GM19023 (cell line): ENCODE measurements around the gene GSAP.

ENCODE experiments used
- ATAC-seq: cut with Tn5 transposase; IDR thresholded peaks from one replicate; pipeline ENCODE4 v1.9.1; 2021; ENCODE audit warnings: mild to moderate bottlenecking, moderate library complexity; ENCODE audit not compliant: unreplicated experiment

The GSAP gene

GRCh38 chr7:77329466-77330168 is 86.5 kb downstream of the GSAP start:
- no peak for ATAC-seq

GRCh38 chr7:77328669-77329068 is 87.5 kb downstream of the GSAP start:
- ATAC-seq, result no peak

GRCh38 chr7:77327932-77328628 is 88.1 kb downstream of the GSAP start:
- ATAC-seq, result no peak

GRCh38 chr7:77327067-77327931 is 88.8 kb downstream of the GSAP start:
- no peak for ATAC-seq

- no peak for ATAC-seq
Measured at GRCh38 chr7:77326131-77326530, 90.0 kb downstream of the GSAP start.

GRCh38 chr7:77321300-77321699 is 94.8 kb downstream of the GSAP start:
- ATAC-seq, result no peak

- ATAC-seq, result no peak
Measured at GRCh38 chr7:77320714-77321113, 95.4 kb downstream of the GSAP start.

- ATAC-seq, result no peak
Measured at GRCh38 chr7:77320137-77320536, 96.0 kb downstream of the GSAP start.

- ATAC-seq, result no peak
Measured at GRCh38 chr7:77318019-77318418, 98.1 kb downstream of the GSAP start.

- no peak for ATAC-seq
Measured at GRCh38 chr7:77316219-77316978, 99.8 kb downstream of the GSAP start.

- no peak for ATAC-seq
Measured at GRCh38 chr7:77315182-77315591, 101.0 kb downstream of the GSAP start.

- no peak for ATAC-seq
Measured at GRCh38 chr7:77313876-77314480, 102.2 kb downstream of the GSAP start.

- no peak for ATAC-seq
Measured at GRCh38 chr7:77313085-77313484, 103.1 kb downstream of the GSAP start.

GRCh38 chr7:77310982-77311381 is 105.2 kb downstream of the GSAP start:
- ATAC-seq, result no peak

GRCh38 chr7:77309714-77310220 is 106.4 kb downstream of the GSAP start:
- no peak for ATAC-seq

- ATAC-seq, result no peak
Measured at GRCh38 chr7:77308792-77309191, 107.4 kb downstream of the GSAP start.

GRCh38 chr7:77306231-77307067 is 109.7 kb downstream of the GSAP start:
- no peak for ATAC-seq

- no peak for ATAC-seq
Measured at GRCh38 chr7:77295549-77295948, 120.6 kb downstream of the GSAP start.

GRCh38 chr7:77293046-77293445 is 123.1 kb downstream of the GSAP start:
- ATAC-seq, result no peak
